Omental fat pad (tissue), 4 donors: ENCODE results near the gene RPL37. TPM values are rescaled to one million over a fixed set of nuclear protein-coding genes. Genes with fewer than 3 reads are reported as not detected.
"Not testable (repeated sequence)": the region's sequence is repeated elsewhere in the genome, so short reads cannot be mapped to it uniquely, and the experiment has no call there.

ENCODE experiments used
- ATAC-seq: fragments of 150-250 bp; one replicate; pipeline ENCODE4 v1.9.1; 2016; ENCODE audit warnings: mild to moderate bottlenecking, moderate library complexity; ENCODE audit not compliant: low FRiP score
- DNase-seq: peaks from one replicate; pipeline ENCODE4 v3.0.0-alpha.2; 2019; ENCODE audit warnings: low spot score
- CTCF ChIP-seq, 3 donors: fragments of 450-650 bp; IDR thresholded peaks; one replicate each; pipeline ENCODE4 v1.5.1; 2016 to 2017; ENCODE audit warnings: antibody characterized with exemption in 3 of 3, mild to moderate bottlenecking in 3 of 3, moderate library complexity in 2 of 3
- total RNA-seq, 4 donors: library from RNA; depleted of rRNA; stranded (reverse); fragments of >200 nt; gene quantifications; one replicate each; pipeline ENCODE4 v1.1.0, GENCODE V29; 2016

RPL37 gene
- total RNA-seq, 4 donors from 2014 or later, result 118 to 158 (median 149) TPM

- ATAC-seq (peak; percentile 57), DNase-seq (no peak)
- TF ChIP-seq CTCF (IDR thresholded peaks at IDR 0.05), result no peak
Measured at GRCh38 chr5:40790947-40791593, 44.0 kb downstream of the RPL37 start.

GRCh38 chr5:40788941-40789340 is 46.1 kb downstream of the RPL37 start:
- not testable (repeated sequence) for ATAC-seq, DNase-seq

- ATAC-seq, result no peak
- no peak for TF ChIP-seq CTCF (IDR thresholded peaks at IDR 0.05)
- no peak for DNase-seq
Measured at GRCh38 chr5:40787986-40788385, 47.0 kb downstream of the RPL37 start.

GRCh38 chr5:40786664-40787063 is 48.4 kb downstream of the RPL37 start:
- not testable (repeated sequence) for DNase-seq

GRCh38 chr5:40784916-40785315 is 50.1 kb downstream of the RPL37 start:
- DNase-seq (no peak), ATAC-seq (no peak)
- TF ChIP-seq CTCF (IDR thresholded peaks at IDR 0.05), result no peak

More at GRCh38 chr5:40786664-40787063, 48.4 kb downstream of the RPL37 start:
- not testable (repeated sequence) for ATAC-seq

GRCh38 chr5:40784027-40784653 is 50.9 kb downstream of the RPL37 start:
- DNase-seq, result no peak
- no peak for ATAC-seq
- no peak for TF ChIP-seq CTCF (IDR thresholded peaks at IDR 0.05)

- no peak for TF ChIP-seq CTCF (IDR thresholded peaks at IDR 0.05)
- ATAC-seq, result peak; percentile 68
- no peak for DNase-seq
Measured at GRCh38 chr5:40781843-40782409, 53.1 kb downstream of the RPL37 start.

GRCh38 chr5:40780858-40781257 is 54.2 kb downstream of the RPL37 start:
- TF ChIP-seq CTCF (IDR thresholded peaks at IDR 0.05), result no peak
- DNase-seq, result no peak
- no peak for ATAC-seq
